Measurements from ENCODE around the gene ALAS1. TPM values are rescaled to one million over a fixed set of nuclear protein-coding genes. Genes with fewer than 3 reads are reported as not detected.
A peak's percentile ranks its signal among the peaks of the same experiment; 100 is the strongest.

The ALAS1 gene
- total and polyA plus RNA-seq, 4 donors, result 38.7 to 85.1 (median 57.2) TPM

DNA sequence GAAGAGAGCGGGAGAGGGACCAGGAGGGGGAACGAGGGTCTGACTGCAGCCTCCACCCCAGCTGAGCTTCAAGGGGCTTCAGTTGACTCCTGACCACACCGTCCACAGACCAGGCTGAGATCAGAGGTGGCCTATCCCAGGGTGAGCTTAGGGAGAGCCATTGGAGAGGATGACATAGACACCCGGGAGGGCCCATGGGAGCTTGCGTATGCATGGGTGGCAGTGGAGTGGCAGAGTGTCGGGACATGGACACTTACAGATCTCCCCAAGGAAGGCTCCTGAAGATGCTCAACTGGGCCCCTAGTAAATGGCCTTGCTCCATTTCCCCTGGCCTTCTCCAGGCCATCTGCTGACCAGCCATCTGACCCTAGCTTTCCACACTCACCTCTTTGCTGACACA lies 12.6 kb upstream of the ALAS1 start:
- 70 to 93% methylated on average over 6 of the region's 6 CpGs for WGBS, 2 donors

DNA sequence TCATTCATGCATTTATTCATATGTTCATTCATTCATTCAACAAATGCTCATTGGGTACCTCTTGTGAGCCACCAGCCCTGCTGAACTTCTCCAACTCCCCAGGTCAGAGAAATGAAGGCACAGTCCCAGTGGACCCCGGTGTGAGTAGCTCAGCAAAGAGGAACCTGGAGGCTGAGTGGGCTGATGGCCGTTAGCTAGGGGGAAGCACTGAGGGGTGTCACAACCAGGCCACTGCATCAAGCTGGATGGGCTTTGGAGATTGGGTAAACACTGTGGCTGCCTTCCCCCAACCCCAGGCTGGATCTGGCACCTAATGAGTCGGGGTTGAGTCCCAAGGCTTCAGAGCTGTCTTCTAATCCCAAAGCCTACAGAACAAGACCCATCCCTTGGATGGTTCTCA lies 12.1 kb upstream of the ALAS1 start:
- no peak overlapping the region for H3K27ac ChIP-seq (ENCODE audit: low read depth in 1 of 2, low read length in 1 of 2)
- TF ChIP-seq, protein P1, sequence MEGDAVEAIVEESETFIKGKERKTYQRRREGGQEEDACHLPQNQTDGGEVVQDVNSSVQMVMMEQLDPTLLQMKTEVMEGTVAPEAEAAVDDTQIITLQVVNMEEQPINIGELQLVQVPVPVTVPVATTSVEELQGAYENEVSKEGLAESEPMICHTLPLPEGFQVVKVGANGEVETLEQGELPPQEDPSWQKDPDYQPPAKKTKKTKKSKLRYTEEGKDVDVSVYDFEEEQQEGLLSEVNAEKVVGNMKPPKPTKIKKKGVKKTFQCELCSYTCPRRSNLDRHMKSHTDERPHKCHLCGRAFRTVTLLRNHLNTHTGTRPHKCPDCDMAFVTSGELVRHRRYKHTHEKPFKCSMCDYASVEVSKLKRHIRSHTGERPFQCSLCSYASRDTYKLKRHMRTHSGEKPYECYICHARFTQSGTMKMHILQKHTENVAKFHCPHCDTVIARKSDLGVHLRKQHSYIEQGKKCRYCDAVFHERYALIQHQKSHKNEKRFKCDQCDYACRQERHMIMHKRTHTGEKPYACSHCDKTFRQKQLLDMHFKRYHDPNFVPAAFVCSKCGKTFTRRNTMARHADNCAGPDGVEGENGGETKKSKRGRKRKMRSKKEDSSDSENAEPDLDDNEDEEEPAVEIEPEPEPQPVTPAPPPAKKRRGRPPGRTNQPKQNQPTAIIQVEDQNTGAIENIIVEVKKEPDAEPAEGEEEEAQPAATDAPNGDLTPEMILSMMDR (IDR thresholded peaks at IDR 0.05; ENCODE audit: control extremely low read depth, extremely low read depth), result no peak
- no peaks in the 10 kb centered on the region for H3K36me3 ChIP-seq (ENCODE audit: control insufficient read depth in 4 of 4, insufficient read depth in 4 of 4, low read length in 4 of 4)
- no peaks in the 10 kb centered on the region for H3K9me3 ChIP-seq (ENCODE audit: control insufficient read depth in 4 of 4, insufficient read depth in 3 of 4, low read length in 3 of 4)
- peaks cover 6 to 22% (median 12%) of the 10 kb centered on the region in 5 donors for H3K4me1 ChIP-seq (ENCODE audit: control insufficient read depth in 5 of 5, insufficient read depth in 5 of 5, low read length in 5 of 5)
- no peak overlapping the region for H3K4me3 ChIP-seq
- no peaks in the 10 kb centered on the region for H3K27me3 ChIP-seq (ENCODE audit: control insufficient read depth in 3 of 3, insufficient read depth in 3 of 3, low read length in 2 of 3)
- ATAC-seq (ENCODE audit: insufficient read depth, low FRiP score) (no peak), DNase-seq (no peak)
- WGBS, 2 donors, result 45 to 71% methylated on average over 3 of the region's 3 CpGs
- no peak overlapping the region for H3K9ac ChIP-seq (ENCODE audit: insufficient read depth in 1 of 2, low read length in 2 of 2)

More for the DNA sequence above, 12.6 kb upstream of the ALAS1 start:
- H3K4me3 ChIP-seq, result no peak overlapping the region
- H3K27me3 ChIP-seq (ENCODE audit: control insufficient read depth in 3 of 3, insufficient read depth in 3 of 3, low read length in 2 of 3), result no peaks in the 10 kb centered on the region
- H3K36me3 ChIP-seq (ENCODE audit: control insufficient read depth in 4 of 4, insufficient read depth in 4 of 4, low read length in 4 of 4), result no peaks in the 10 kb centered on the region
- ATAC-seq (ENCODE audit: insufficient read depth, low FRiP score) (no peak), DNase-seq (no peak)
- H3K4me1 ChIP-seq (ENCODE audit: control insufficient read depth in 5 of 5, insufficient read depth in 5 of 5, low read length in 5 of 5), result peaks cover 2 to 17% (median 7%) of the 10 kb centered on the region in 5 donors
- H3K9me3 ChIP-seq (ENCODE audit: control insufficient read depth in 4 of 4, insufficient read depth in 3 of 4, low read length in 3 of 4), result no peaks in the 10 kb centered on the region
- no peak overlapping the region for H3K27ac ChIP-seq (ENCODE audit: low read depth in 1 of 2, low read length in 1 of 2)
- TF ChIP-seq, protein P1 (IDR thresholded peaks at IDR 0.05; ENCODE audit: control extremely low read depth, extremely low read depth), result no peak
- H3K9ac ChIP-seq (ENCODE audit: insufficient read depth in 1 of 2, low read length in 2 of 2), result no peak overlapping the region

DNA sequence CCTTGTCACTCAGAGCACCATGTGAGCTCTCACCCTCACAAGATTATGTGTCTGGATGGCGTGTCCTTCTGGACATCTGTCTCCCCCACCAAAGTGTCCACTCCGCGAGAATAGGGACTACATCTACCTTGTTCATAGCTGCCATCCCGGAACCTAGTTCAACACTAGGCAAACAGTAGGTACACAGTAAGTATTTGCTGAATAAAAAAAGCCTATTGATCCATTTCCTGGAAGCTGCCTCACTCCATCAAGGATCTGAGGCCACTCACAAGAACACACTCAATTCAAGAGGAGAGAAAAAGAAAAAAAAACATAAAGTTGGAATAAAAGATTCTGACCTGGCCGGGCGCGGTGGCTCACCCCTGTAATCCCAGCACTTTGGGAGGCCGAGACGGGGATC lies 11.2 kb upstream of the ALAS1 start:
- H3K4me3 ChIP-seq, result no peak overlapping the region
- no peaks in the 10 kb centered on the region for H3K36me3 ChIP-seq (ENCODE audit: control insufficient read depth in 4 of 4, insufficient read depth in 4 of 4, low read length in 4 of 4)
- ATAC-seq (ENCODE audit: insufficient read depth, low FRiP score), result no peak
- H3K27me3 ChIP-seq (ENCODE audit: control insufficient read depth in 3 of 3, insufficient read depth in 3 of 3, low read length in 2 of 3), result no peaks in the 10 kb centered on the region
- no peak overlapping the region for H3K27ac ChIP-seq (ENCODE audit: low read depth in 1 of 2, low read length in 1 of 2)
- DNase-seq, result no peak
- TF ChIP-seq, protein P1 (IDR thresholded peaks at IDR 0.05; ENCODE audit: control extremely low read depth, extremely low read depth), result no peak
- no peaks in the 10 kb centered on the region for H3K9me3 ChIP-seq (ENCODE audit: control insufficient read depth in 4 of 4, insufficient read depth in 3 of 4, low read length in 3 of 4)
- no peak overlapping the region for H3K9ac ChIP-seq (ENCODE audit: insufficient read depth in 1 of 2, low read length in 2 of 2)
- WGBS, 2 donors, result 90 to 97% methylated on average over 9 of the region's 9 CpGs
- peaks cover 7 to 29% (median 19%) of the 10 kb centered on the region in 5 donors for H3K4me1 ChIP-seq (ENCODE audit: control insufficient read depth in 5 of 5, insufficient read depth in 5 of 5, low read length in 5 of 5)

DNA sequence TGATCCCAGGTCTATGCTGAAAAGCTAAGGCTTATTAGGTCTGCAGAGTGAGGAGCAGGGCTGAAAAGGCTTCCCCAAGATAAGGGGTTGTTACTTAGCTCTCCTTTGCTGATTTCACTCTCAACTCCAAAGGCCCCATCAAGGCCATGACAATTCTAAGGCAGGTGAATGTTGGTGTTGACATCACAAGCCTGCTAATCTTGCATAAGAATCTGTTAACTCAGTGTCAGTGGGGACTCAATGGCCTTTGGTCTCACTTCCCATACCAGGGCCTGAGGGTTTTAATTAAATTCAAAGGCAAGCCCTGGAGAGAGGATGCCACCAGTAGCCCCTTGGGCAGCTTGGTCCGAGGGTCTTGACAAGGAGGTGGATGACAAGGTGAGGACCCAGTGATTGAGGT lies 9.4 kb upstream of the ALAS1 start:
- TF ChIP-seq, protein P1 (IDR thresholded peaks at IDR 0.05; ENCODE audit: control extremely low read depth, extremely low read depth), result no peak
- WGBS, 2 donors, result 84 to 89% methylated on average over 1 of the region's 1 CpG
- peak overlapping the region in 1 of 2 donors; percentile 21 for H3K27ac ChIP-seq (ENCODE audit: low read depth in 1 of 2, low read length in 1 of 2)

More for the DNA sequence above, 9.4 kb upstream of the ALAS1 start:
- Histone ChIP-seq H3K4me1 (ENCODE audit: control insufficient read depth in 5 of 5, insufficient read depth in 5 of 5, low read length in 5 of 5) (peaks cover 0 to 42% (median 19%) of the 10 kb centered on the region in 5 donors), H3K4me3 (no peak overlapping the region), H3K36me3 (ENCODE audit: control insufficient read depth in 4 of 4, insufficient read depth in 4 of 4, low read length in 4 of 4) (no peaks in the 10 kb centered on the region), H3K9ac (ENCODE audit: insufficient read depth in 1 of 2, low read length in 2 of 2) (no peak overlapping the region), H3K27me3 (ENCODE audit: control insufficient read depth in 3 of 3, insufficient read depth in 3 of 3, low read length in 2 of 3) (no peaks in the 10 kb centered on the region), H3K9me3 (ENCODE audit: control insufficient read depth in 4 of 4, insufficient read depth in 3 of 4, low read length in 3 of 4) (no peaks in the 10 kb centered on the region)
- ATAC-seq (ENCODE audit: insufficient read depth, low FRiP score), result no peak
- DNase-seq, result no peak

Data from lung (tissue), 12 donors.